NB4 (cell line): ENCODE measurements around the gene EME1.

Source experiments
- DNase-seq: peaks from one replicate; pipeline ENCODE4 v3.0.0; 2010; ENCODE audit warnings: low read depth
- H3K4me3 ChIP-seq: one replicate; pipeline ENCODE4 v1.5.1; 2011; ENCODE audit warnings: mild to moderate bottlenecking, low read depth, low read length, moderate library complexity
- MYC ChIP-seq: IDR thresholded peaks from 2 replicates; pipeline ENCODE4 v1.6.1; 2011; ENCODE audit warnings: low read depth, low read length
- POLR2A ChIP-seq: IDR thresholded peaks from 2 replicates; pipeline ENCODE4 v1.6.1; 2011; ENCODE audit warnings: mild to moderate bottlenecking; ENCODE audit not compliant: insufficient read length; ENCODE audit errors: extremely low read depth
- TF ChIP-seq, protein P1 (sequence below): IDR thresholded peaks from 2 replicates; pipeline ENCODE4 v1.6.1; 2011; ENCODE audit warnings: low read depth, low read length
- TF ChIP-seq, protein P2 (sequence below): IDR thresholded peaks from one replicate; pipeline ENCODE4 v1.5.1; 2012; ENCODE audit warnings: low read depth, low read length

The EME1 gene

DNA sequence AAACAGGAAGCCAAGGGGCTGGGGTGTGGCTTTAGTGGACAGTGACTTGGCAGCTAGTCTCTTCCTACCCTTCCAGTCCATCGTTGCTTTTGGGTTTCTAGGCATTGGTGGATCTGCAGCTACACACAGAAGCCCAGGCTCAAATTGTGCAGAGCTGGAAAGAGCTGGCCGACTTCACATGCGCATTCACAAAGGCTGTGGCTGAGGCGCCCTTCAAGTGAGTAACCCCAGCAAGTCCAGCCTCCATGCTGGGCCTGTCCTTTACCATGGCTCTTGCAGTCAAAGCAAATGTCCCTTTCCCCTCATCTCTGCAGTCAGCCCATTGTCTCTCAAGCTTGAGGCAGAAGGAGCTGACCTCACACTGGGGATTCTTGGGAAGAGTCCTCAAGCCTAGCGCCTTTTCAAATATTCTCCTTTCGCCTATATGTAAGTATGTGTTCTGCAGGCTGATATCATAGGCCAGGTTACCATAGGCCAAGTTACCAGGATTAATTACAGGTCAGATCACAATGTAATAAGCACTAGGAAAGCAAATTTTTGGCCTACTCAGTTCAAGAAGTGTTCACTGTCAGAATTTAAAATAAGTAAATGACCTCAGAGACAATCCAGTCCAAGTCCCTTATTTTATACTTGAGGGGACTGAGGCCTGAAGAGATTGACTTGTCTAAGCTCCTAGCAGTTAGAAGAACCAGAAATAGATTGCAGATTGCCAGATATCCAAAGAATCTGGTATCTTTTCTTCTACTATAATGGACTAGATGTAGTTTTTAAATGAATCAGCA lies 6.5 kb downstream of the EME1 start:
- no peak for DNase-seq
- TF ChIP-seq MYC (no peak), POLR2A (no peak)
- TF ChIP-seq, protein P1, sequence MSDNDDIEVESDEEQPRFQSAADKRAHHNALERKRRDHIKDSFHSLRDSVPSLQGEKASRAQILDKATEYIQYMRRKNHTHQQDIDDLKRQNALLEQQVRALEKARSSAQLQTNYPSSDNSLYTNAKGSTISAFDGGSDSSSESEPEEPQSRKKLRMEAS: no peak
- TF ChIP-seq, protein P2, sequence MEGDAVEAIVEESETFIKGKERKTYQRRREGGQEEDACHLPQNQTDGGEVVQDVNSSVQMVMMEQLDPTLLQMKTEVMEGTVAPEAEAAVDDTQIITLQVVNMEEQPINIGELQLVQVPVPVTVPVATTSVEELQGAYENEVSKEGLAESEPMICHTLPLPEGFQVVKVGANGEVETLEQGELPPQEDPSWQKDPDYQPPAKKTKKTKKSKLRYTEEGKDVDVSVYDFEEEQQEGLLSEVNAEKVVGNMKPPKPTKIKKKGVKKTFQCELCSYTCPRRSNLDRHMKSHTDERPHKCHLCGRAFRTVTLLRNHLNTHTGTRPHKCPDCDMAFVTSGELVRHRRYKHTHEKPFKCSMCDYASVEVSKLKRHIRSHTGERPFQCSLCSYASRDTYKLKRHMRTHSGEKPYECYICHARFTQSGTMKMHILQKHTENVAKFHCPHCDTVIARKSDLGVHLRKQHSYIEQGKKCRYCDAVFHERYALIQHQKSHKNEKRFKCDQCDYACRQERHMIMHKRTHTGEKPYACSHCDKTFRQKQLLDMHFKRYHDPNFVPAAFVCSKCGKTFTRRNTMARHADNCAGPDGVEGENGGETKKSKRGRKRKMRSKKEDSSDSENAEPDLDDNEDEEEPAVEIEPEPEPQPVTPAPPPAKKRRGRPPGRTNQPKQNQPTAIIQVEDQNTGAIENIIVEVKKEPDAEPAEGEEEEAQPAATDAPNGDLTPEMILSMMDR: no peak
- no peak overlapping the region for H3K4me3 ChIP-seq

- H3K4me3 ChIP-seq: no peak overlapping the region
- TF ChIP-seq, protein P1: no peak
- TF ChIP-seq MYC (no peak), POLR2A (peak; percentile 7)
- TF ChIP-seq, protein P2: peak; percentile 14
- no peak for DNase-seq
These were observed 7.6 kb downstream of the EME1 start for GRCh38 chr17:50380369-50381259.

GRCh38 chr17:50381260-50381815 lies 8.3 kb downstream of the EME1 start:
- DNase-seq: no peak
- no peak overlapping the region for H3K4me3 ChIP-seq
- TF ChIP-seq MYC: no peak
- TF ChIP-seq, protein P1: no peak
- no peak for TF ChIP-seq POLR2A
- TF ChIP-seq, protein P2: no peak

DNA sequence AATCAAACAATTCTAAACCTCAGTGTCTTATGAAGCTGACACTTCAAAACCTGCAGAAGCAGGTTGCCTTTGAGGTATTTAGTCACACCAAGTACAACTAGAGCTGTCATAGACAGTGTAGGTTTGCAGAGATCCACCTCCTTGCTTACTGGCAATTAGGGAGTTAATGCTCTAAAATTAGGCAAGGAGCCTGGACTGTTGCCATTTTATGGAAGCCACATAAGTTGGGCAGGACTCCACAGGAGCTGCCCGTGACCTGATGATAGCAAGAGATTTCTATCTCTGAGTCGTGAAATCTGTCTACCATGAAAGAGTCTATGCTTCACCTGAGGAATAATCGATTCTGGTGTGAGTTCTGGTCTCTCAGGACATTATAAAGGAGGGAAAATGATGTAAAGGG lies 8.9 kb downstream of the EME1 start:
- H3K4me3 ChIP-seq: no peak overlapping the region
- DNase-seq: no peak
- TF ChIP-seq POLR2A (no peak), MYC (no peak)
- TF ChIP-seq, protein P1: no peak
- TF ChIP-seq, protein P2: no peak

DNA sequence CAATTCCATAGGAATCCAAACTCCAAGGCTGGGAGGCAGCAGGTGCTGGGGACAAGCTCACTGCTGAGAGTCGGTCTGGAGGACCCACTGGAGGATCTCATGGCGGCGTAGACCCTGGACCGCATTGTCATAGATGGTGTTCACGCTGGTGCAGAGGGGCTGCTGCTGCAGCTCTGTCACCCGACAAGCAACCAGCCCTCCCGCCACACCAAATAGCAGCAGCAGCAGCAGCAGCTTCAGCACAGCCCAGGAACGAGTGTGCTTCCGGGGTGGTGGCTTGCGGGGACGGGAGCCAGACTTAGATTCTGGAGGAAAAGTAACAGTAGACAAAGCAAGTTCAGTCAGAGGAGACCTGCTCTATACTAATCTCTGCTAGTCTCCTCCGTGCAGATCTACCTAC lies 9.9 kb downstream of the EME1 start:
- no peak overlapping the region for H3K4me3 ChIP-seq
- no peak for DNase-seq
- TF ChIP-seq, protein P1: no peak
- TF ChIP-seq, protein P2: no peak
- TF ChIP-seq MYC (no peak), POLR2A (no peak)
